Brain pericyte (primary cell): Measurements from ENCODE around the gene PAQR7.
"Not testable (repeated sequence)": the region's sequence is repeated elsewhere in the genome, so short reads cannot be mapped to it uniquely, and the experiment has no call there.

ENCODE experiments used
- DNase-seq: peaks from one replicate; pipeline ENCODE4 v3.0.0-alpha.2; 2012; ENCODE audit warnings: low read depth, low spot score

Gene PAQR7

GRCh38 chr1:25847929-25848328 is 27.6 kb downstream of the PAQR7 start:
- no peak for DNase-seq

- no peak for DNase-seq
These were observed 29.8 kb downstream of the PAQR7 start for GRCh38 chr1:25845664-25846063.

GRCh38 chr1:25844536-25845337 is 30.8 kb downstream of the PAQR7 start:
- no peak for DNase-seq

GRCh38 chr1:25843483-25843882 is 32.0 kb downstream of the PAQR7 start:
- no peak for DNase-seq

DNA sequence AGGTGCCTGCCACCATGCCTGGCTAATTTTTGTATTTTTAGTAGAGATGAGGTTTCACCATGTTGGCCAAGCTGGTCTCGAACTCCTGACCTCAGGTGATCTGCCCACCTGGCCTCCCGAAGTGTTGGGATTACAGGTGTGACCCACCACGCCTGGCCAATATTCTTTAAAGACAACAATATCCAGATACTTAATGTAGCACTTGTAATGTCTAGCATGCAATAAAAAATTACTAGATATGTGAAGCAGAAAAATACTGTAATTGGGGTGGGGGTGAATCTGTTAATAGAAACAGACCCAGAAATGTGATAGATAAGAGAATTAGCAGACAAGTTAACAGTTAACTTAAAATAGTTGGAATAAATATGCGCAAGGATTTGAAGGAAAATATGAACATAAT is 35.7 kb downstream of the PAQR7 start:
- not testable (repeated sequence) for DNase-seq

DNA sequence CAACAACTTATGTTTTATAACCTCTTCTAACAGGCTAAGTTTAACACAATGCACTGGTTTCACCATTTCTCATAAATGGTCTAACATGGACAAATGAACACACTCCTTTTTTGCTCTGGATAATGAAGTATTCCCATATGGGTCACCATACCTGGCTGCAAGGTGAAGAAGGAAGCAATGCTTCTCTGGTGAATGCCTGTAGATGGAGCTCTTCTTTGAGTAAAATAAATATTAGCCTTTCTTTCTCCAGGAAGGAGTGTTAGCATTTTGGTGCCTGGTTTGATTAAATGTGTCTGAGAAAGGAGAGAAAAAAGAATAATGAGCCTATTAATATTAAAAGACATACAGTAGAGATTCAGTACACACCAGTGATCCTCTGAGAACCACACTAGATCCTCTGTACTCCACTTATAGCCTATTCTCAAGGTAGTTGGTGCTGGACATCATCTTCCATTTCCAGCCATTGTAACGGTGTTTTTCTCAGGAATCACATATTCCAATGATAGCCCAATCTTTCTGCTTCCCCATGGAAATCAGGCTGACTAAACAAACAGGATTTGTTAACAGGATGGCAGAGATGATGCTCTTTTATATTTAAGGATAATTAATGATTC is 38.1 kb downstream of the PAQR7 start:
- no peak for DNase-seq

- DNase-seq = no peak
These were observed 38.8 kb downstream of the PAQR7 start for GRCh38 chr1:25836695-25837094.

DNA sequence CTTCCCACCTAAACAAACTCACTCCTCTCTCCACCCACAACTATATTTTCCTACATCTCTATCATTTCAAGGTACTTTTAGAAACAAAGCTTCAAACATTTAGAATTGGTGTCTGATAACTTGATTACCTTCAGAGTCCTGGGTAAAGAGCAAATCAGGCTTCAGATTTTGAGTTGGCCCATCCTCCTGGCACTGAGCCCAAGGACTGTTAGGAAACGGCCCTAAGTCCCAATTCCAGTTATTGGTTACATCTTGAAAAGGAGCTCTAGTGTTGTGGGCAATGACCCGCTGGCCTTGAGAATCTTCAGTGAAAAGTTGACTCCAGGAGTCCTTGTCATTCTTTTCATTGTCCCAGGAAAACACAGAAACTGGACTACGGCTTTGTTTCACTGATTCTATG is 40.6 kb downstream of the PAQR7 start:
- DNase-seq = no peak

DNA sequence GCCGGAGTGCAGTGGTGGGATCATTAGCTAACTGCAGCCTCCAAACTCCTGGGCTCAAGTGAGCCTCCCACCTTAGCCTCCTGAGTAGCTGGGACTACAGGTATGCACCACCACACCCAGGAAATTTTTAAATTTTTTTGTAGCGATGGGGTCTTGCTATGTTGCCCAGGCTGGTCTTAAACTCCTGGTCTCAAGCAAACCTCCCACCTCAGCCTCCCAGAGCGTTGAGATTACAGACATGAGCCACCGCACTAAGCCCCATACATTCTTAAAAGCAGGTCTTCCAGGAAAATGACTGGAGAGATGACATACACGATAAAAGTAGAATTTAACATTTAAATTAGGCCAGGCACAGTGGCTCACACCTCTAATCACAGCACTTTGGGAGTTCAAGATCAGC is 42.4 kb downstream of the PAQR7 start:
- DNase-seq = no peak

GRCh38 chr1:25832336-25833037 is 43.0 kb downstream of the PAQR7 start:
- no peak for DNase-seq

DNA sequence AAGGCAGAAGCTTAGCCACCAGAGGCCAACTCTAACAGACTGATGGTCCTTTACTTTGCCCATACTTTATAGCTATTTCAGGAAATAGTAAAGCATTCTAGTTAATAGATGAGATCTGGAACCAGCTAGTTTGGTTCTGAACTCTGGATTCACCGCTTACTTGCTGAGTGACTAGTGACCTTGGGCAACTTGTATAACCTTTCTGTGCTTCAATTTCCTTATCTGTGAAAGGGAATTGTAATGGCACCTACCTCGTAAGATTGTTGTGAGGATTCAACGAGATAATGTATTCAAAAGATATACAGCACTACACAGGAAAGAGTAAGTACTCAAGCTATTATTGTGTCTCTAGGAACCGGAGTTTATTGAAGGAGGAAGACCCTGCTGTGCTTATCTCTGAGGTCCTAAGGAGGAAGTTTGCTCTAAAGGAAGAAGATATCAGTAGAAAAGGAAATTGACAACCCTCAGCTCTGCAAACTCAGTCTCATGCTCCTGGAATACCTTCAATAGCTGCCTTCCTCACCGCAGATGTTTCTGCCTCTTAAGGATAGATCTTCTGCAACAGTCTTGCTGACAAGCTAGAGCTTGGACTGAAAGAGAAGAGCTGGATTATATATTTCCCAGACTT is 43.8 kb downstream of the PAQR7 start:
- DNase-seq = no peak

- DNase-seq = no peak
These were observed 46.5 kb downstream of the PAQR7 start for GRCh38 chr1:25829046-25829445.

- no peak for DNase-seq
These were observed 47.0 kb downstream of the PAQR7 start for GRCh38 chr1:25828491-25828890.

GRCh38 chr1:25826571-25826970 is 48.9 kb downstream of the PAQR7 start:
- DNase-seq = no peak

GRCh38 chr1:25825605-25826004 is 49.9 kb downstream of the PAQR7 start:
- no peak for DNase-seq

DNA sequence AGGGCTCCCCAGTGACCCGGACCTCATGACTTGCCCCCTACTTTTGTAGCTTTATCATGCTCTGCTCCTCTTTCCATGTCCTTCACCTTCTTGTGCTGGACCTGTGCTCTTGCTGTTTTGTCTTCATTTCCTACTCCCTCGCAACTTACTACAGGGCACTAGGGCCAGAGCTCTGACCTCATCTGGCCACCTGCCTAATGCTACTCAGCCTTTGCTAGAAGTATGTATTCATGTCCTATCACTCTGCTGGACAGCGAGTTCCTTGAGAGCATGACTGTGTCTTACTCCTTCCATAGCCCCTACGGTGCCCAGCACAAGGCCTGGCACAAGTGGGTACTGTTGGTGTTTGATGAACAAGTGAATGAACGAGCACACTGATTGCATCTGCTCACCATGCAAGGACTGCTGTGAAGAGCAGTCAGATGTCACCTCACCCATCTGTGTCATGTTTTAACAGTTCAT is 53.8 kb downstream of the PAQR7 start:
- no peak for DNase-seq

- DNase-seq = no peak
These were observed 54.4 kb downstream of the PAQR7 start for GRCh38 chr1:25821112-25821476.

- DNase-seq = no peak
These were observed 55.0 kb downstream of the PAQR7 start for GRCh38 chr1:25820247-25821111.

- no peak for DNase-seq
These were observed 55.8 kb downstream of the PAQR7 start, which contains the start of gene MTFR1L for GRCh38 chr1:25819491-25820246. TSS of gene MTFR1L (plus strand) at chr1:25819954. CDS start at chr1:25823105, 3,151 bp downstream.

DNA sequence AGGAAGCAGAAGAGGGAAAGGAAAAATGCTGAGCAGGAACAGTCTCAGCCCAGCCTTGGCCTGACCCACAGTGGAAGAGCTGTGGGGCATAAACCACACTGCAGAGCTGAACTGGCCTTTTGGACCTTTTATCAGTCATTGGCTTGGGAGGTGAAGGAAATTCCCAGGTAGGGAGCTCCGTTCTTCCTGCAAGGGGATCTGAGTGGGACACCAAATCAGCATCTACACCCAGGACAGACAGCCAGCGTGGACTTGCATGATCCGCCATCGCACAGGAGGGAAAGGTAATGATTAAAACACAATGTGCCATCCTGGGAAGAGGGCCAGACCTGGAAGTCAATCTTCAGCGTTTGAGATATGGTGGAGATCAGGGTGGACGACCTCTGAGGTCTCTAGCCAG is 56.9 kb downstream of the PAQR7 start:
- no peak for DNase-seq
